IMR-90 (cell line): ENCODE data around the gene SLC13A5. TPM values are rescaled to one million over a fixed set of nuclear protein-coding genes. Genes with fewer than 3 reads are reported as not detected.
A peak's percentile ranks its signal among the peaks of the same experiment; 100 is the strongest.

ENCODE experiments used
- ATAC-seq: fragments of 200-7000 bp; cut with Tn5 transposase; 2 replicates; pipeline ENCODE4 v1.9.1; 2020; ENCODE audit warnings: low read depth, mild to moderate bottlenecking, moderate library complexity
- BruUV-seq: library from RNA; stranded (reverse); fragments of 400-500 nt; replicated peaks from 2 replicates; lab custom pipeline; 2021; lab: Mats Ljungman, UMichigan
- CTCF ChIA-PET: fragments of 300-600 bp; formaldehyde crosslinking; extraction: SDS; loops from one replicate; lab custom pipeline; 2021; ENCODE audit warnings: antibody characterized with exemption; lab: Yijun Ruan, JAX
- POLR2A ChIA-PET: fragments of 300-600 bp; sonication (Branson Sonifier 250); formaldehyde crosslinking; loops from one replicate; lab custom pipeline; 2022; ENCODE audit warnings: antibody characterized with exemption; ENCODE audit not compliant: unreplicated experiment; lab: Charles Lee
- DNase-seq: peaks from one replicate; pipeline ENCODE4 v3.0.0; 2013
- H2AFZ ChIP-seq: replicated peaks from 2 replicates; pipeline ENCODE3; 2013; ENCODE audit warnings: low read length, mild to moderate bottlenecking; ENCODE audit not compliant: poor library complexity
- H2AK5ac ChIP-seq: 2 replicates; pipeline ENCODE4 v1.6.1; 2013; ENCODE audit warnings: low read depth, low read length, inconsistent platforms
- H2AK9ac ChIP-seq: replicated peaks from 2 replicates; pipeline ENCODE3; 2013; ENCODE audit warnings: mild to moderate bottlenecking, low read depth, low read length, moderate library complexity; ENCODE audit not compliant: poor library complexity
- H2BK120ac ChIP-seq: 2 replicates; pipeline ENCODE4 v1.6.1; 2013; ENCODE audit warnings: low read depth, low read length, inconsistent platforms
- H2BK15ac ChIP-seq: 3 replicates; pipeline ENCODE4 v1.6.1; 2013; ENCODE audit warnings: low read depth, low read length, inconsistent platforms
- H2BK20ac ChIP-seq: 2 replicates; pipeline ENCODE4 v1.6.1; 2013; ENCODE audit warnings: low read depth, mild to moderate bottlenecking, inconsistent platforms, low read length, moderate library complexity
- H2BK5ac ChIP-seq: 2 replicates; pipeline ENCODE4 v1.6.1; 2013; ENCODE audit warnings: mild to moderate bottlenecking, low read depth, low read length, inconsistent platforms; ENCODE audit not compliant: poor library complexity, severe bottlenecking
- H3K14ac ChIP-seq: replicated peaks from 2 replicates; pipeline ENCODE4 v1.6.1; 2013; ENCODE audit warnings: low read depth, low read length, inconsistent platforms
- H3K18ac ChIP-seq: 2 replicates; pipeline ENCODE4 v1.6.1; 2013; ENCODE audit warnings: low read depth, low read length, control low read depth
- H3K23ac ChIP-seq: 2 replicates; pipeline ENCODE4 v1.6.1; 2013; ENCODE audit warnings: low read depth, low read length, inconsistent platforms
- H3K27ac ChIP-seq: 2 replicates; pipeline ENCODE4 v1.5.1; 2013; ENCODE audit warnings: mild to moderate bottlenecking, control low read depth, low read length; ENCODE audit not compliant: insufficient read depth
- H3K27me3 ChIP-seq: 2 replicates; pipeline ENCODE4 v1.6.1; 2013; ENCODE audit warnings: low read length; ENCODE audit not compliant: control insufficient read depth, insufficient read depth
- H3K36me3 ChIP-seq: 2 replicates; pipeline ENCODE4 v1.6.1; 2013; ENCODE audit warnings: low read length, mixed read lengths; ENCODE audit not compliant: control insufficient read depth, insufficient read depth
- H3K4ac ChIP-seq: 2 replicates; pipeline ENCODE4 v1.6.1; 2013; ENCODE audit warnings: low read depth, low read length, inconsistent platforms
- H3K4me1 ChIP-seq: 2 replicates; pipeline ENCODE4 v1.6.1; 2013; ENCODE audit warnings: low read length, mixed read lengths; ENCODE audit not compliant: control insufficient read depth, insufficient read depth
- H3K4me2 ChIP-seq: 2 replicates; pipeline ENCODE4 v1.6.1; 2013; ENCODE audit warnings: low read depth, mild to moderate bottlenecking, control low read depth, low read length, moderate library complexity
- H3K4me3 ChIP-seq: 2 replicates; pipeline ENCODE4 v1.5.1; 2013; ENCODE audit warnings: low read depth, mild to moderate bottlenecking, control low read depth, low read length, moderate library complexity; ENCODE audit not compliant: insufficient read depth
- H3K56ac ChIP-seq: 2 replicates; pipeline ENCODE4 v1.6.1; 2013; ENCODE audit warnings: low read length, inconsistent platforms; ENCODE audit not compliant: insufficient read depth; ENCODE audit errors: extremely low read depth
- H3K79me1 ChIP-seq, 2 experiments: 2 replicates each; pipeline ENCODE4 v1.6.1; 2013; ENCODE audit warnings: low read length in 2 of 2, inconsistent platforms in 1 of 2, low read depth in 1 of 2
- H3K9ac ChIP-seq: 2 replicates; pipeline ENCODE4 v1.6.1; 2013; ENCODE audit warnings: low read depth, low read length, control low read depth
- H3K9me1 ChIP-seq: 2 replicates; pipeline ENCODE4 v1.6.1; 2013; ENCODE audit warnings: low read length, inconsistent platforms; ENCODE audit not compliant: insufficient read depth
- H3K9me3 ChIP-seq: 2 replicates; pipeline ENCODE4 v1.6.1; 2013; ENCODE audit warnings: low read length; ENCODE audit not compliant: control insufficient read depth, insufficient read depth
- H4K20me1 ChIP-seq: 2 replicates; pipeline ENCODE4 v1.6.1; 2013; ENCODE audit warnings: low read length, inconsistent platforms; ENCODE audit not compliant: insufficient read depth
- H4K5ac ChIP-seq: 2 replicates; pipeline ENCODE4 v1.6.1; 2013; ENCODE audit warnings: mild to moderate bottlenecking, low read depth, low read length, control low read depth
- H4K8ac ChIP-seq, 2 experiments: 2 replicates each; pipeline ENCODE4 v1.6.1; 2013; ENCODE audit warnings: low read depth in 2 of 2, low read length in 2 of 2, control low read depth in 1 of 2, inconsistent platforms in 1 of 2
- H4K91ac ChIP-seq: 2 replicates; pipeline ENCODE4 v1.6.1; 2013; ENCODE audit warnings: low read depth, low read length, inconsistent platforms; ENCODE audit not compliant: insufficient read depth
- BHLHE40 ChIP-seq: fragments of 150-350 bp; IDR thresholded peaks from 2 replicates; pipeline ENCODE4 v1.6.1; 2016; ENCODE audit warnings: mild to moderate bottlenecking, low read depth, low read length
- CEBPB ChIP-seq: IDR thresholded peaks from 2 replicates; pipeline ENCODE4 v1.6.1; 2012; ENCODE audit warnings: low read depth, low read length, improper control_type of control experiment
- CHD1 ChIP-seq: IDR thresholded peaks from 2 replicates; pipeline ENCODE4 v1.6.1; 2012; ENCODE audit warnings: low read depth, low read length, improper control_type of control experiment
- ELK1 ChIP-seq: fragments of 150-350 bp; IDR thresholded peaks from 2 replicates; pipeline ENCODE4 v1.6.1; 2016; ENCODE audit warnings: low read depth, mild to moderate bottlenecking, low read length, moderate library complexity, borderline replicate concordance
- FOS ChIP-seq: fragments of 150-350 bp; IDR thresholded peaks from 2 replicates; pipeline ENCODE4 v1.6.1; 2016; ENCODE audit warnings: low read depth, low read length
- MAFK ChIP-seq: IDR thresholded peaks from 2 replicates; pipeline ENCODE4 v1.6.1; 2012; ENCODE audit warnings: low read depth, low read length, improper control_type of control experiment
- MAZ ChIP-seq: IDR thresholded peaks from 2 replicates; pipeline ENCODE4 v1.6.1; 2012; ENCODE audit warnings: low read depth, mild to moderate bottlenecking, low read length, improper control_type of control experiment, moderate library complexity, borderline replicate concordance
- MXI1 ChIP-seq: IDR thresholded peaks from 2 replicates; pipeline ENCODE4 v1.6.1; 2012; ENCODE audit warnings: low read depth, mild to moderate bottlenecking, low read length, moderate library complexity, borderline replicate concordance
- NFE2L2 ChIP-seq: fragments of 150-350 bp; IDR thresholded peaks from 2 replicates; pipeline ENCODE4 v1.6.1; 2016; ENCODE audit warnings: low read depth, mild to moderate bottlenecking, low read length
- RAD21 ChIP-seq: IDR thresholded peaks from 2 replicates; pipeline ENCODE4 v1.6.1; 2012; ENCODE audit warnings: low read length, improper control_type of control experiment
- RCOR1 ChIP-seq: IDR thresholded peaks from 2 replicates; pipeline ENCODE4 v1.6.1; 2012; ENCODE audit warnings: mild to moderate bottlenecking, low read length, improper control_type of control experiment; ENCODE audit not compliant: insufficient replicate concordance
- SMC3 ChIP-seq: fragments of 150-350 bp; IDR thresholded peaks from 2 replicates; pipeline ENCODE4 v1.6.1; 2016; ENCODE audit warnings: low read depth, mild to moderate bottlenecking, antibody characterized with exemption, low read length, moderate library complexity
- WGBS, 2 experiments: methylation state at CpG; one replicate each; pipeline versions ENCODE4 v1.1.5 to v1.1.7; 2013; ENCODE audit warnings: missing lambda C conversion rate in 2 of 2; ENCODE audit not compliant: insufficient read length in 1 of 2; ENCODE audit errors: extremely low coverage in 2 of 2; 5-methylcytosine and 5-hydroxymethylcytosine counted together
- dilution Hi-C: fragments of 300-500 bp; cut with HindIII; formaldehyde crosslinking; loops from one replicate; pipeline ENCODE4 v1.14.3; 2018; ENCODE audit warnings: low sequenced_read_pairs; ENCODE audit not compliant: unreplicated experiment
- in situ Hi-C: fragments of 300-500 bp; cut with MboI; formaldehyde crosslinking; loops from 3 replicates; pipeline ENCODE4 v1.14.3; 2019; ENCODE audit warnings: low sequenced_read_pairs, inconsistent platforms, mixed read lengths
- intact Hi-C: fragments of 100-400 bp; cut with micrococcal nuclease; formaldehyde crosslinking; loops from 2 replicates; pipeline ENCODE4 v1.10.0; 2022
- polyA plus RNA-seq, 3 experiments: library from polyadenylated mRNA; depleted of rRNA; stranded (reverse); fragments of >200 nt; gene quantifications; 2 replicates each; pipeline ENCODE4 v1.2.3, GENCODE V29; 2012; ENCODE audit warnings: low replicate concordance in 1 of 3
- total RNA-seq: library from RNA; depleted of rRNA; stranded (reverse); fragments of >200 nt; gene quantifications from 2 replicates; pipeline ENCODE4 v1.2.3, GENCODE V29; 2012
- TF ChIP-seq, protein P1 (sequence below): fragments of 150-350 bp; IDR thresholded peaks from 2 replicates; pipeline ENCODE4 v1.6.1; 2017; ENCODE audit warnings: mild to moderate bottlenecking, antibody characterized with exemption, low read length, low read depth
- TF ChIP-seq, protein P2 (sequence below): conservative IDR thresholded peaks from 2 replicates; pipeline ENCODE4 v1.5.1; 2012; ENCODE audit warnings: mild to moderate bottlenecking, low read depth, low read length, improper control_type of control experiment

The SLC13A5 gene
- total and polyA plus RNA-seq, 2 of the 4 experiments (the other 2 are of a cell fraction): not detected

GRCh38 chr17:6668219-6668618 lies 45.0 kb downstream of the SLC13A5 start (continued):
- no peak for TF ChIP-seq RCOR1

GRCh38 chr17:6667516-6667915 lies 45.7 kb downstream of the SLC13A5 start:
- DNase-seq: no peak
- no peak overlapping the region for H3K27ac ChIP-seq
- H3K56ac ChIP-seq: no peak overlapping the region
- no peak overlapping the region for H3K18ac ChIP-seq
- dilution Hi-C loops (no loop called here), in situ Hi-C loops (loop anchor here (10.0 kb wide), 3 partner anchors 127 to 347 kb away; partner anchors contain the start of genes RNASEK and TEKT1), intact Hi-C loops (loop anchor here (2.0 to 10.0 kb wide), 3 partner anchors 87 to 347 kb away; partner anchors contain the start of gene XAF1)
- H3K79me1 ChIP-seq: no peaks in the 10 kb centered on the region
- H3K9me3 ChIP-seq: no peaks in the 10 kb centered on the region
- H3K14ac ChIP-seq: no peak overlapping the region
- POLR2A ChIA-PET: no interaction called here
- no peaks in the 10 kb centered on the region for H3K36me3 ChIP-seq
- H2AK5ac ChIP-seq: no peak overlapping the region
- BruUV-seq: no TSS peak
- no peak overlapping the region for H3K23ac ChIP-seq
- no peak overlapping the region for H3K4me2 ChIP-seq
- H4K20me1 ChIP-seq: no peaks in the 10 kb centered on the region
- H2BK120ac ChIP-seq: no peak overlapping the region
- no peak overlapping the region for H2BK15ac ChIP-seq
- peak overlapping the region; percentile 27 for H2AFZ ChIP-seq
- no peak overlapping the region for H2BK20ac ChIP-seq
- H3K4ac ChIP-seq: no peak overlapping the region
- ATAC-seq: no peak
- WGBS, 2 experiments: no CpG with 5 or more reads among the region's 6 CpGs
- no peak overlapping the region for H4K91ac ChIP-seq
- H3K27me3 ChIP-seq: peaks cover 20% of the 10 kb centered on the region
- H3K9me1 ChIP-seq: no peaks in the 10 kb centered on the region
- H2BK5ac ChIP-seq: no peak overlapping the region
- no peak overlapping the region for H3K4me3 ChIP-seq
- H4K8ac ChIP-seq: no peak overlapping the region
- CTCF ChIA-PET: interaction anchor here (0.6 kb wide), 1 partner anchor 326 kb away, joined by 5 read pairs; no protein-coding TSS in a partner anchor
- no peak overlapping the region for H4K5ac ChIP-seq
- no peak overlapping the region for H2AK9ac ChIP-seq
- no peaks in the 10 kb centered on the region for H3K4me1 ChIP-seq
- no peak overlapping the region for H3K9ac ChIP-seq
- TF ChIP-seq, protein P1, sequence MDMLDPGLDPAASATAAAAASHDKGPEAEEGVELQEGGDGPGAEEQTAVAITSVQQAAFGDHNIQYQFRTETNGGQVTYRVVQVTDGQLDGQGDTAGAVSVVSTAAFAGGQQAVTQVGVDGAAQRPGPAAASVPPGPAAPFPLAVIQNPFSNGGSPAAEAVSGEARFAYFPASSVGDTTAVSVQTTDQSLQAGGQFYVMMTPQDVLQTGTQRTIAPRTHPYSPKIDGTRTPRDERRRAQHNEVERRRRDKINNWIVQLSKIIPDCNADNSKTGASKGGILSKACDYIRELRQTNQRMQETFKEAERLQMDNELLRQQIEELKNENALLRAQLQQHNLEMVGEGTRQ: no peak
- TF ChIP-seq NFE2L2 (no peak), CEBPB (no peak), RAD21 (no peak), ELK1 (no peak), SMC3 (no peak), RCOR1 (no peak), MAFK (no peak), BHLHE40 (no peak), MAZ (no peak), CHD1 (no peak), MXI1 (no peak), FOS (no peak)
- TF ChIP-seq, protein P2, sequence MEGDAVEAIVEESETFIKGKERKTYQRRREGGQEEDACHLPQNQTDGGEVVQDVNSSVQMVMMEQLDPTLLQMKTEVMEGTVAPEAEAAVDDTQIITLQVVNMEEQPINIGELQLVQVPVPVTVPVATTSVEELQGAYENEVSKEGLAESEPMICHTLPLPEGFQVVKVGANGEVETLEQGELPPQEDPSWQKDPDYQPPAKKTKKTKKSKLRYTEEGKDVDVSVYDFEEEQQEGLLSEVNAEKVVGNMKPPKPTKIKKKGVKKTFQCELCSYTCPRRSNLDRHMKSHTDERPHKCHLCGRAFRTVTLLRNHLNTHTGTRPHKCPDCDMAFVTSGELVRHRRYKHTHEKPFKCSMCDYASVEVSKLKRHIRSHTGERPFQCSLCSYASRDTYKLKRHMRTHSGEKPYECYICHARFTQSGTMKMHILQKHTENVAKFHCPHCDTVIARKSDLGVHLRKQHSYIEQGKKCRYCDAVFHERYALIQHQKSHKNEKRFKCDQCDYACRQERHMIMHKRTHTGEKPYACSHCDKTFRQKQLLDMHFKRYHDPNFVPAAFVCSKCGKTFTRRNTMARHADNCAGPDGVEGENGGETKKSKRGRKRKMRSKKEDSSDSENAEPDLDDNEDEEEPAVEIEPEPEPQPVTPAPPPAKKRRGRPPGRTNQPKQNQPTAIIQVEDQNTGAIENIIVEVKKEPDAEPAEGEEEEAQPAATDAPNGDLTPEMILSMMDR: no peak
